ENCODE data around the gene TAPT1.

The TAPT1 gene

DNA sequence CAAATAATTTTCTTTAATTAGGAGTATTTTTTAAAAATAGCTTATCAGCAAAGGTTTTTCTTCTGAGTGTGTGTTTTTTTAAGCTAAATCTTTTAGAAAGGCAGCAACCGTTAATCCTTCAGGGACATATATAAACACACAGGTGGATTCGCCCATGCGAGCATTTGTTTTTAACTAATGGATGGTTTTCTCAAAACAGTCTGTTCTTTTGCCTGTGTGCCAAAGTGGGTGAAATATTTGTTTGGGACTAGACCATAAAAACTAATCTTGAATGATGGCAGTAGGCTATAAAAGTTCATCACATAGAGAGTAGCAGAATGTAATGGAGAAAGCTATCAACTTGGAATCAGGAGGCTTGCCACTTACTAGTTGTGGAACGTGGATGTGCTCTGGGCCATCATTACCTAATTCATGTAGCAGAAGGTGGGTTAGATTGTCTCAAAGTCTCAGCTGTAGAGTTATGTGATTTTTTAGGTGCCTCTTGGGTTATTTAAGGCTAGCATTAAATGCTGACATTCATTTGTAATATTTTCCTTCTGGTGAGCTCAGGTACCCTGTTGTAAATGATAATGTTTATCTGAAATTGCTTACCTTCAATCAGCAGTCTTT, 7.4 kb upstream of the TAPT1 start:
- H3K36me3 ChIP-seq (ENCODE audit: control insufficient read depth, insufficient read depth, low read length), result no peaks in the 10 kb centered on the region
- no peak overlapping the region for H3K4me3 ChIP-seq (ENCODE audit: insufficient read depth, low read depth, low read length, poor library complexity, severe bottlenecking)
- DNase-seq, result no peak
- no peaks in the 10 kb centered on the region for H3K4me1 ChIP-seq (ENCODE audit: control insufficient read depth, insufficient read depth, low read length, poor library complexity, severe bottlenecking)
- H3K9me3 ChIP-seq (ENCODE audit: control insufficient read depth, low read length), result no peaks in the 10 kb centered on the region
- H3K27ac ChIP-seq (ENCODE audit: insufficient read depth, low read length, poor library complexity, severe bottlenecking), result no peak overlapping the region
- no peaks in the 10 kb centered on the region for H3K27me3 ChIP-seq (replicated peaks; ENCODE audit: control insufficient read depth, insufficient read depth, low read length, poor library complexity, severe bottlenecking)

DNA sequence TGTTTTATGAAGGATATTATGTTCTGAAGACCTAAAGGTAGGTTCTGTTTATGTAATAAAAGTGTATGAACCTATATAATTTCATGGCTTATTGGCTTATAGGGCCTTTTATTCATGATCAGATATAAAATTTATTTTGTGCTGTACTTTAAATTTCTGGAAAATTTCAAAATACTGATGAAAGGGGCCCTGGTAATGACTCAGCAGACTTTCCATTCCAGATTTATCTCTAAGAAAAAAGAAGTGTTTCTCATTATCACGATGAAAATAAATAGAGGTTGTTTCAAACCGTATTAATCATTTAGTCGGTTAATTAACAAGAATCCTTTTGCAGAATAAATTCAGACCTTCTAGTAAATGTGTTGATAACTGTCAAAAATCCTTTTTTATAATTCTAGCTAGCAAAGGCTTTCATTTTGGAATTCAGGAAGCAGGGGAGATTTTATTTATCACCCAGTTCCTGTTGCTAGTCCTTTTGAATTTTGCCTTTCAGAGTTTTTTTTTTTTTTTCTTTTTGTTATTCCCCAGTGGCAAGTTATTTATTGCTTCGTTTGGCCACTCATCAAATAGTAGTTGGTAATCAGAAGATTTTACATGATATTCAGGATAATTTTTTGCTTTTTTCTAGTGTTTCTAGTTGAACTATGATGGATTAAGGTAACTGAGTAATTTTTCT, 5.4 kb upstream of the TAPT1 start:
- Histone ChIP-seq H3K4me3 (ENCODE audit: insufficient read depth, low read depth, low read length, poor library complexity, severe bottlenecking) (no peak overlapping the region), H3K9me3 (ENCODE audit: control insufficient read depth, low read length) (no peaks in the 10 kb centered on the region), H3K4me1 (ENCODE audit: control insufficient read depth, insufficient read depth, low read length, poor library complexity, severe bottlenecking) (peaks cover 3% of the 10 kb centered on the region), H3K27ac (ENCODE audit: insufficient read depth, low read length, poor library complexity, severe bottlenecking) (no peak overlapping the region), H3K27me3 (replicated peaks; ENCODE audit: control insufficient read depth, insufficient read depth, low read length, poor library complexity, severe bottlenecking) (no peaks in the 10 kb centered on the region), H3K36me3 (ENCODE audit: control insufficient read depth, insufficient read depth, low read length) (no peaks in the 10 kb centered on the region)
- no peak for DNase-seq

DNA sequence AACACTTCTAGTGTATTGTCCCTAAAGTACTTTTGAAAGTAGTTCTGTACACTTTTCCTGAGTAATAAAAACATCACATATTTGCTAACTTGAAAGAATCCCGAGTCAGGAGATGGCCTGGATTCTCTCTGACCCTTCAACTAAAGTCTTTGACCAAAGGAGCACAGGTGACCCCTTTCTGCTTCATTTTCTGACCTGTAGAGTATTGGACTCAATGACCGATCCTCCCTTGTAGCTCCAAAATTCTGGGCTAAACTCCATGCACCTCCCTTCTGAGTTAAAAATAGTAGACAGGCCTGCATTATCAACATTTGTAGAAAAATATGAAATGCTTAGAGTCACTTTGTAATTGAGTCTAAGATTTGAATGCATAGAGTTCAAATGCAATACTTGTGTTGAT, 4.0 kb upstream of the TAPT1 start:
- DNase-seq, result no peak
- Histone ChIP-seq H3K27ac (ENCODE audit: insufficient read depth, low read length, poor library complexity, severe bottlenecking) (no peak overlapping the region), H3K36me3 (ENCODE audit: control insufficient read depth, insufficient read depth, low read length) (no peaks in the 10 kb centered on the region), H3K9me3 (ENCODE audit: control insufficient read depth, low read length) (no peaks in the 10 kb centered on the region), H3K4me1 (ENCODE audit: control insufficient read depth, insufficient read depth, low read length, poor library complexity, severe bottlenecking) (peaks cover 3% of the 10 kb centered on the region), H3K4me3 (ENCODE audit: insufficient read depth, low read depth, low read length, poor library complexity, severe bottlenecking) (no peak overlapping the region), H3K27me3 (replicated peaks; ENCODE audit: control insufficient read depth, insufficient read depth, low read length, poor library complexity, severe bottlenecking) (no peaks in the 10 kb centered on the region)

DNA sequence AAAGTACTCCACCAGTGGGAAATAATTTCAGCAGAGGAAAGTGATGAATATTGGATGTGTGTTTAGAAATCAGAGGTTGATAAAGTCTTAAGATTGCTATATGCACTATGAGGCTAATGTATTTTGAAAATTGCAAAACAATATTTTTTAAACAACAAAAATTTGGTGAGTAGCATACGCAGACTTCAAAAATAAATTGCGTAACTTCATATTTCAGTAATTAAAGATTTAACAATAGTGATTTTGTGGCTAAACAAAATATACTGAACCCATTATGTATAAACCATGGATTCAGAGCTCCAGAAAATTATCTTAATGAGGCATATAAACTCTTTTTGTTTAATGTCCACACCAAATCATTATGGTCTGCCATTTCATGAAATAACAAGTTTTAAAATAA, 3.3 kb upstream of the TAPT1 start:
- H3K27me3 ChIP-seq (replicated peaks; ENCODE audit: control insufficient read depth, insufficient read depth, low read length, poor library complexity, severe bottlenecking), result no peaks in the 10 kb centered on the region

DNA sequence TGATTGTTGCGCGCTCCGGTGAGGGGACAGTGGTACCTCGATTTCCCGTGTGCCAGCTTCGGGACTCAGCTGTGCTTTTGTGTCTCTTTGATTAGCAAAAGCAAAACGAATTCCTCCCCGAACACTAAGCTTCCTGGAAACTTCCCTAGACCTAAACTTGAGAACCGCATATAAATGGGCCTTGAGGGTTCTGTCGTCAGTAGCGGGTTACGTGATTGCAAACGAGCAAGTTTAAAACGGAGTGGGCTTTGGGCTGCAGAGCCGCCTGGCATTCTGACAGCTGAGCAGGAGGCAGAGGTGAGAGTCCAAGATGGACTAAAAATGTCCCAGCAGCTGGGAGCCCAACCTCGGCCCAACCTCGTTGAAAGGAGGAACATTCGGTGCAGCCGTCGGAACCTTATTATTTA, 1.2 kb upstream of the TAPT1 start:
- H3K4me3 ChIP-seq (ENCODE audit: insufficient read depth, low read depth, low read length, poor library complexity, severe bottlenecking), result peak overlapping the region; percentile 66
- no peak for DNase-seq
- H3K4me1 ChIP-seq (ENCODE audit: control insufficient read depth, insufficient read depth, low read length, poor library complexity, severe bottlenecking), result peaks cover 27% of the 10 kb centered on the region
- no peaks in the 10 kb centered on the region for H3K27me3 ChIP-seq (replicated peaks; ENCODE audit: control insufficient read depth, insufficient read depth, low read length, poor library complexity, severe bottlenecking)
- no peaks in the 10 kb centered on the region for H3K36me3 ChIP-seq (ENCODE audit: control insufficient read depth, insufficient read depth, low read length)
- peak overlapping the region; percentile 73 for H3K27ac ChIP-seq (ENCODE audit: insufficient read depth, low read length, poor library complexity, severe bottlenecking)
- H3K9me3 ChIP-seq (ENCODE audit: control insufficient read depth, low read length), result no peaks in the 10 kb centered on the region

More for the DNA sequence above, 3.3 kb upstream of the TAPT1 start:
- Histone ChIP-seq H3K4me3 (ENCODE audit: insufficient read depth, low read depth, low read length, poor library complexity, severe bottlenecking) (no peak overlapping the region), H3K4me1 (ENCODE audit: control insufficient read depth, insufficient read depth, low read length, poor library complexity, severe bottlenecking) (peaks cover 9% of the 10 kb centered on the region), H3K36me3 (ENCODE audit: control insufficient read depth, insufficient read depth, low read length) (no peaks in the 10 kb centered on the region), H3K27ac (ENCODE audit: insufficient read depth, low read length, poor library complexity, severe bottlenecking) (no peak overlapping the region), H3K9me3 (ENCODE audit: control insufficient read depth, low read length) (no peaks in the 10 kb centered on the region)
- no peak for DNase-seq

DNA sequence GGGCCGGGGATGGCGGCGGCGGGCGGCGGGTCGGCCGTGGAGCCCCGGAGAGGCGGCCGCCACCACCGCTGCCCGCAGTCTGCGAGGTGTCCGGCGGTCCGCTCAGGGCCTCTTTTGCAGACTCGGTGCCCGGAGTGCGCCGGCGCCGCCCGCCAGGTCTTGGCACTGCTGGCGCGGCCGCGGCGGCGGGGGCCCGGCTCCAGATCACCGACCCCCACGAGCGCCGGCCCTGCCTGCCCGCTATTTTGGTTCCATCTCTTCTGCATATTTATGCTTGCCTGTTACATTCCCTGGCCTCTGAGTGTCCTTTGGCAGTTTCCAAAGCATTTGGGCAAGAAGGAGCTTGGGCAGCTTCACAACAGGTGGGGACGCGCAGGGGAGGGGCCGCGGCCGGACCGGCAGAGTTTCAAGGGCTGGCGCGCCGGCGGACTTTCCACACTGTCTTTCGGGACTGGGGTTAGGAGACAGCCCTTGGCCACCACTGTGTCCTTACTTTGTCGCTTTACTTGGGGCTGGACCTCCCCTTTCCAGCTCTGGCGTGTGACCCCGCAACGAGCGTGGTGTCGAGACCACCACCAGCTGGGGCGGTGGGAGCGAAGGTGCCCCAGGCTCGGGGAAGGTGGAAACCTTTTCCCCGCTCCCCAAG, 668 bp upstream of the TAPT1 start:
- H3K4me1 ChIP-seq (ENCODE audit: control insufficient read depth, insufficient read depth, low read length, poor library complexity, severe bottlenecking), result peaks cover 27% of the 10 kb centered on the region
- peak overlapping the region; percentile 73 for H3K27ac ChIP-seq (ENCODE audit: insufficient read depth, low read length, poor library complexity, severe bottlenecking)
- peak overlapping the region; percentile 66 for H3K4me3 ChIP-seq (ENCODE audit: insufficient read depth, low read depth, low read length, poor library complexity, severe bottlenecking)
- no peaks in the 10 kb centered on the region for H3K9me3 ChIP-seq (ENCODE audit: control insufficient read depth, low read length)
- no peaks in the 10 kb centered on the region for H3K27me3 ChIP-seq (replicated peaks; ENCODE audit: control insufficient read depth, insufficient read depth, low read length, poor library complexity, severe bottlenecking)
- peak in 2 of 3 donors; percentile 11 to 16 for DNase-seq
- H3K36me3 ChIP-seq (ENCODE audit: control insufficient read depth, insufficient read depth, low read length), result no peaks in the 10 kb centered on the region

DNA sequence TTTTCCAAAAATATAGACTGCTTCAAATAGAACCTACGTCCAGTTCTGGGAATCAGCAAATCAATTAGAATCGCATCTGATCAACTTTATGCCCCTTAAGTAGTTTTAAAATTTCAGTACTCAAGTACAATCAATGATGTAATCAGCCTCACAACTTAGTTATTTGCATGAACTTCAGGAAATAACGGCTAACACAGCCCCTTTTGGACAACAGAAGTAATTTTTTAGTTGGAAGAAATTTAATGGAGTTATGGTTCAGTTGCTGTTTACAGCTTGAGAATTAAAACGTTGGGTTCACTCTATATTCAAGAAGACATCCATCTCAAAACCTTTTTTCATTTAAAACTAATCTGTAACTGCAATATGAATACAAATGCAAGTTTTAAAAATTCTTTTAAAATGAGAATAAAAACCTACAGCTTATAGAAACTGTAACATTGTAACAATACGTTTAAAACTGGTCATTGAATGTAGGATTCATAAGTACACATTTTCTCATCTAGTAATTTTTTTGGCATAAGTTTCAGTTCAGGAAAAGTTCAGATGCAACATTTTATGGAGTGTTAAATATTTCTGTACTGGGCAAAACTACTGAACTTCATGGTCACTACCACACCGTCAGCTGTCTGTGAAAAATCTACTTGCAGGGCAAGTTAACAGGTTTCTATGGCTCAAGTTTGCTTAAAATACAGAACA, 956 bp downstream of the TAPT1 start:
- no peaks in the 10 kb centered on the region for H3K27me3 ChIP-seq (replicated peaks; ENCODE audit: control insufficient read depth, insufficient read depth, low read length, poor library complexity, severe bottlenecking)
- peak overlapping the region; percentile 71 for H3K27ac ChIP-seq (ENCODE audit: insufficient read depth, low read length, poor library complexity, severe bottlenecking)
- no peaks in the 10 kb centered on the region for H3K36me3 ChIP-seq (ENCODE audit: control insufficient read depth, insufficient read depth, low read length)
- peaks cover 27% of the 10 kb centered on the region for H3K4me1 ChIP-seq (ENCODE audit: control insufficient read depth, insufficient read depth, low read length, poor library complexity, severe bottlenecking)
- no peaks in the 10 kb centered on the region for H3K9me3 ChIP-seq (ENCODE audit: control insufficient read depth, low read length)
- peak overlapping the region; percentile 64 for H3K4me3 ChIP-seq (ENCODE audit: insufficient read depth, low read depth, low read length, poor library complexity, severe bottlenecking)
- no peak for DNase-seq

DNA sequence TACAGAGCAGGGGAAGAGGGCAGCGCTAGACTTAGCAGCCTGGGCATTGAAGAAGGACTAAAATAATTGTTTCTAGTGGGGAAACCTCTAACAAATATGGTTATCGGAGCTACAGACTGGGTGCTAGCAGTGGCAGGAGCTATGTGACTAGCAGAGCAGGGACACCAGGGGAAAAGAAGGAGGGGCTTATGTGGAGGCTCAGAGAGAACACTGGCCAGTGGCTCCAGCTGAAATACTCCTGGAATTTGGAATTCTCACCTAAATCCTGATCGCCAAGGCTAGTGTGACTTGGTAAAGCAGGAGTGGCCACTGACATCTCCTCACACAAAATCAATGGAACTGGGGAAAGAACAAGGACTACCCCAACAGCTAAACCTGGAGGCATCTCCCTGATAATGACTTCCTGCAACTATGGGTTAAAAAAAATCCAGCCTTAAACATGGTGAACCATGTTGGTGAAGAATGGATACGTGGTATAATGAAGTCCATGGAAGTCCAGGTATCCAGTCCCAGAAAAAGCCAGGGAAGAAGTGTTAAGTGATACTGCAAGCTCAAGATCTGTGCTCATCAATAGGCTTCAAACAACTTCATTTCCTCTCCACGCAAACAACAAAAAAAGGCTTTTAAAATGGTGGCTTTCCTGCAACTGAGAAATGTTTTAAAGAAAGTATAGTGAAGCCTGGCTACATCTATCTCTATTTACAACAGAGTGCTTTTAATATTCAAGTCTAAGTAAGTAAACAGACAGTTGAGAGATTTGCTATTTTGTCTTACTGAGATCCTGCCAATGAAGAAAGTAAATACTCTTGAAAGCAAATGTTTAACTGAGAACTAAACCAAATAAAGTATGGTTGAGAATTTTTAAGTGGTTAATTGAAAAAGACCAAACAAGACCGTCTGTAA, 1.8 kb downstream of the TAPT1 start:
- H3K36me3 ChIP-seq (ENCODE audit: control insufficient read depth, insufficient read depth, low read length), result no peaks in the 10 kb centered on the region
- H3K27me3 ChIP-seq (replicated peaks; ENCODE audit: control insufficient read depth, insufficient read depth, low read length, poor library complexity, severe bottlenecking), result no peaks in the 10 kb centered on the region
- H3K9me3 ChIP-seq (ENCODE audit: control insufficient read depth, low read length), result no peaks in the 10 kb centered on the region
- H3K4me3 ChIP-seq (ENCODE audit: insufficient read depth, low read depth, low read length, poor library complexity, severe bottlenecking), result peak overlapping the region; percentile 64
- H3K4me1 ChIP-seq (ENCODE audit: control insufficient read depth, insufficient read depth, low read length, poor library complexity, severe bottlenecking), result peaks cover 27% of the 10 kb centered on the region
- peak overlapping the region; percentile 71 for H3K27ac ChIP-seq (ENCODE audit: insufficient read depth, low read length, poor library complexity, severe bottlenecking)
- no peak for DNase-seq

DNA sequence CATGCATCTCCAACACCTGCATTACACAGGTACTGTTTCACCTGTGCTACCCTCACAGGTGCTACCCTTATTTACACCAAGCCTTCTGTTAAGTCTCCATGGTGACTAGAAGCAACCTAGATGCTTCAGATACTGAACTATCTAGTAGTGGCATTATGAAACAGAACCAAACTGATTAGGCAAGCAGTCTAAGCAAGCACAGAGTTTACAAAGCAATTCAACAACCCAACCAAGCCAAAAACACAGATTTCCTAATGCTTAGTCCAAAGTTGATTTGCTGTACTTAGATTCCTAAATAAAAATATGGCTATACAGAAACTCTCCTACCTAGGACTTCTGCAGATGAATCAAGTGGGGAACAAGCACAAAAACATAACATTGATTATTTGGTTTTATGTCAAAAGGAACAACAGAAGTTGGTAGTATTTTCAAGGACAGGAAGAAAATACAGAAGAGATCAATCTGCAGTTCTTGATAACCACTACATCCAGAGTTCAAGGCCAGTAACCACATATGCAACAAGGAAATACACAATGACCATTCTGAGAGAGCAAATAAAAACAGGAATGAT, 3.2 kb downstream of the TAPT1 start:
- Histone ChIP-seq H3K27me3 (replicated peaks; ENCODE audit: control insufficient read depth, insufficient read depth, low read length, poor library complexity, severe bottlenecking) (no peaks in the 10 kb centered on the region), H3K27ac (ENCODE audit: insufficient read depth, low read length, poor library complexity, severe bottlenecking) (no peak overlapping the region), H3K9me3 (ENCODE audit: control insufficient read depth, low read length) (no peaks in the 10 kb centered on the region), H3K36me3 (ENCODE audit: control insufficient read depth, insufficient read depth, low read length) (no peaks in the 10 kb centered on the region), H3K4me1 (ENCODE audit: control insufficient read depth, insufficient read depth, low read length, poor library complexity, severe bottlenecking) (peaks cover 27% of the 10 kb centered on the region), H3K4me3 (ENCODE audit: insufficient read depth, low read depth, low read length, poor library complexity, severe bottlenecking) (no peak overlapping the region)
- DNase-seq, result no peak
